ENCODE measurements around the gene KIF21B.

Gene KIF21B

GRCh38 chr1:201017828-201018163 lies 5.7 kb downstream of the KIF21B start:
- no peak for DNase-seq

- no peak for DNase-seq
Measured at GRCh38 chr1:201016943-201017827, 6.3 kb downstream of the KIF21B start.

- peak in 1 of 2 experiments; percentile 16 for DNase-seq
Measured at GRCh38 chr1:201016211-201016651, 7.3 kb downstream of the KIF21B start.

GRCh38 chr1:201015551-201016091 lies 7.9 kb downstream of the KIF21B start:
- DNase-seq, result no peak

- no peak for DNase-seq
Measured at GRCh38 chr1:201014816-201015200, 8.7 kb downstream of the KIF21B start.

- DNase-seq, result no peak
Measured at GRCh38 chr1:201013991-201014815, 9.3 kb downstream of the KIF21B start.

GRCh38 chr1:201013031-201013485 lies 10.5 kb downstream of the KIF21B start:
- no peak for DNase-seq

- DNase-seq, result no peak
Measured at GRCh38 chr1:201011616-201012015, 11.9 kb downstream of the KIF21B start.

GRCh38 chr1:201009962-201010645 lies 13.4 kb downstream of the KIF21B start:
- DNase-seq, result no peak

GRCh38 chr1:201008666-201009360 lies 14.7 kb downstream of the KIF21B start:
- no peak for DNase-seq

GRCh38 chr1:201007481-201007880 lies 16.0 kb downstream of the KIF21B start:
- DNase-seq, result no peak

GRCh38 chr1:201006450-201006849 lies 17.1 kb downstream of the KIF21B start:
- DNase-seq, result no peak

- DNase-seq, result no peak
Measured at GRCh38 chr1:201004732-201005131, 18.8 kb downstream of the KIF21B start.

GRCh38 chr1:201004154-201004553 lies 19.4 kb downstream of the KIF21B start:
- DNase-seq, result no peak

GRCh38 chr1:201002510-201002909 lies 21.0 kb downstream of the KIF21B start:
- DNase-seq, result no peak

GRCh38 chr1:201001962-201002361 lies 21.6 kb downstream of the KIF21B start:
- no peak for DNase-seq

GRCh38 chr1:201000391-201000790 lies 23.1 kb downstream of the KIF21B start:
- no peak for DNase-seq

GRCh38 chr1:200999667-201000066 lies 23.8 kb downstream of the KIF21B start:
- no peak for DNase-seq

GRCh38 chr1:200998323-200998722 lies 25.2 kb downstream of the KIF21B start:
- DNase-seq, result no peak

- DNase-seq, result no peak
Measured at GRCh38 chr1:200992382-200993048, 31.0 kb downstream of the KIF21B start.

- no peak for DNase-seq
Measured at GRCh38 chr1:200991097-200991614, 32.4 kb downstream of the KIF21B start.

- DNase-seq, result no peak
Measured at GRCh38 chr1:200990114-200990513, 33.4 kb downstream of the KIF21B start.
